Smooth muscle cell (in vitro differentiated cells): ENCODE data around the gene CTDNEP1. TPM values are rescaled to one million over a fixed set of nuclear protein-coding genes. Genes with fewer than 3 reads are reported as not detected.

Experiments
- DNase-seq: peaks from one replicate; lab custom pipeline; 2025; ENCODE audit not compliant: unreplicated experiment; lab: John Stamatoyannopoulos, UW
- H2AFZ ChIP-seq: fragments of 200-600 bp; sonication (generic); 2 replicates; pipeline ENCODE4 v1.6.0; 2016; ENCODE audit warnings: antibody characterized with exemption, low read depth, mild to moderate bottlenecking
- H3F3A ChIP-seq: fragments of 200-600 bp; sonication (generic); 2 replicates; pipeline ENCODE4 v1.6.0; 2017; ENCODE audit warnings: antibody characterized with exemption, low read depth
- H3K27ac ChIP-seq: fragments of 200-600 bp; sonication (generic); 2 replicates; pipeline ENCODE4 v1.5.1; 2016; ENCODE audit warnings: low read depth, mild to moderate bottlenecking
- H3K27me3 ChIP-seq: fragments of 200-600 bp; sonication (generic); 2 replicates; pipeline ENCODE4 v1.6.1; 2016; ENCODE audit warnings: low read depth, mild to moderate bottlenecking
- H3K36me3 ChIP-seq: fragments of 200-600 bp; sonication (generic); 2 replicates; pipeline ENCODE4 v1.5.1; 2016; ENCODE audit warnings: low read depth
- H3K4me1 ChIP-seq: fragments of 200-600 bp; sonication (generic); 2 replicates; pipeline ENCODE4 v1.5.1; 2016; ENCODE audit warnings: low read depth
- H3K4me2 ChIP-seq: fragments of 200-600 bp; sonication (generic); 2 replicates; pipeline ENCODE4 v1.6.0; 2016; ENCODE audit warnings: mild to moderate bottlenecking
- H3K4me3 ChIP-seq: fragments of 200-600 bp; sonication (generic); 2 replicates; pipeline ENCODE4 v1.5.1; 2016; ENCODE audit warnings: mild to moderate bottlenecking
- H3K79me2 ChIP-seq: fragments of 200-600 bp; sonication (generic); 2 replicates; pipeline ENCODE4 v1.6.0; 2016; ENCODE audit warnings: low read depth, mild to moderate bottlenecking
- H3K9ac ChIP-seq: fragments of 200-600 bp; sonication (generic); 2 replicates; pipeline ENCODE4 v1.6.0; 2016; ENCODE audit warnings: low read depth
- H3K9me3 ChIP-seq: fragments of 200-600 bp; sonication (generic); replicated peaks from 2 replicates; pipeline ENCODE4 v1.5.1; 2016; ENCODE audit warnings: low read depth
- H4K20me1 ChIP-seq: fragments of 200-600 bp; sonication (generic); 2 replicates; pipeline ENCODE4 v1.6.0; 2016; ENCODE audit warnings: low read depth
- CTCF ChIP-seq: fragments of 200-600 bp; sonication (generic); IDR thresholded peaks from 2 replicates; pipeline ENCODE4 v1.5.1; 2017; ENCODE audit warnings: borderline replicate concordance, mild to moderate bottlenecking, antibody characterized with exemption; ENCODE audit not compliant: insufficient read depth, poor library complexity, severe bottlenecking
- whole genome bisulfite sequencing: methylation state at CpG from one replicate; pipeline ENCODE4 v1.1.7; 2016; ENCODE audit warnings: low lambda C conversion rate; 5-methylcytosine and 5-hydroxymethylcytosine counted together
- polyA plus RNA-seq: library from polyadenylated mRNA; unstranded; fragments of >200 nt; fragmentation: Nextera tagmentation; extraction: Ambion mirVana; gene quantifications from 2 replicates; pipeline ENCODE4 v1.2.1, GENCODE V29; 2016
- total RNA-seq: library from RNA; depleted of rRNA; stranded (reverse); fragments of >200 nt; gene quantifications from 2 replicates; pipeline ENCODE4 v1.2.3, GENCODE V29; 2014

CTDNEP1 gene
- total and polyA plus RNA-seq, 2 experiments from 2014 or later, result 57.5 to 88.4 TPM

GRCh38 chr17:7211491-7212273 is 39.9 kb downstream of the CTDNEP1 start:
- peak overlapping the region; percentile 68 for H3K4me2 ChIP-seq
- H3K4me1 ChIP-seq, result peaks cover 50% of the 10 kb centered on the region
- no peak overlapping the region for H3K27ac ChIP-seq
- H3K9ac ChIP-seq, result no peak overlapping the region
- DNase-seq, result no peak
- TF ChIP-seq CTCF, result no peak
- peaks cover 64% of the 10 kb centered on the region for H3K79me2 ChIP-seq
- H3F3A ChIP-seq, result peaks cover 14% of the 10 kb centered on the region
- no peak overlapping the region for H2AFZ ChIP-seq
- no peaks in the 10 kb centered on the region for H3K9me3 ChIP-seq
- peaks cover 93% of the 10 kb centered on the region for H4K20me1 ChIP-seq
- H3K27me3 ChIP-seq, result no peaks in the 10 kb centered on the region
- 38% methylated on average over 11 of the region's 37 CpGs for WGBS
- no peaks in the 10 kb centered on the region for H3K36me3 ChIP-seq
- no peak overlapping the region for H3K4me3 ChIP-seq

GRCh38 chr17:7208754-7209460 is 42.6 kb downstream of the CTDNEP1 start:
- no peaks in the 10 kb centered on the region for H3K36me3 ChIP-seq
- peaks cover 82% of the 10 kb centered on the region for H4K20me1 ChIP-seq
- H2AFZ ChIP-seq, result no peak overlapping the region
- no peaks in the 10 kb centered on the region for H3K9me3 ChIP-seq
- no peaks in the 10 kb centered on the region for H3K27me3 ChIP-seq
- H3K79me2 ChIP-seq, result peaks cover 61% of the 10 kb centered on the region
- H3K4me2 ChIP-seq, result no peak overlapping the region
- H3K9ac ChIP-seq, result no peak overlapping the region
- no peak for TF ChIP-seq CTCF
- no peak overlapping the region for H3K4me3 ChIP-seq
- peak overlapping the region; percentile 15 for H3K27ac ChIP-seq
- peaks cover 47% of the 10 kb centered on the region for H3K4me1 ChIP-seq
- peaks cover 3% of the 10 kb centered on the region for H3F3A ChIP-seq
- WGBS, result 52% methylated on average over 9 of the region's 9 CpGs
- no peak for DNase-seq

- H3K9ac ChIP-seq, result no peak overlapping the region
- H3K4me2 ChIP-seq, result no peak overlapping the region
- no peak for DNase-seq
- no peak for TF ChIP-seq CTCF
- no peaks in the 10 kb centered on the region for H3K9me3 ChIP-seq
- peaks cover 53% of the 10 kb centered on the region for H3K79me2 ChIP-seq
- H3K4me3 ChIP-seq, result no peak overlapping the region
- peaks cover 43% of the 10 kb centered on the region for H3K4me1 ChIP-seq
- H3K36me3 ChIP-seq, result no peaks in the 10 kb centered on the region
- peaks cover 3% of the 10 kb centered on the region for H3F3A ChIP-seq
- no peaks in the 10 kb centered on the region for H3K27me3 ChIP-seq
- peak overlapping the region; percentile 15 for H3K27ac ChIP-seq
- peaks cover 77% of the 10 kb centered on the region for H4K20me1 ChIP-seq
- WGBS, result 40% methylated on average over 8 of the region's 21 CpGs
- no peak overlapping the region for H2AFZ ChIP-seq
These were observed 43.4 kb downstream of the CTDNEP1 start for GRCh38 chr17:7208027-7208571.
